ENCODE data around the gene MOB2.

Gene MOB2

DNA sequence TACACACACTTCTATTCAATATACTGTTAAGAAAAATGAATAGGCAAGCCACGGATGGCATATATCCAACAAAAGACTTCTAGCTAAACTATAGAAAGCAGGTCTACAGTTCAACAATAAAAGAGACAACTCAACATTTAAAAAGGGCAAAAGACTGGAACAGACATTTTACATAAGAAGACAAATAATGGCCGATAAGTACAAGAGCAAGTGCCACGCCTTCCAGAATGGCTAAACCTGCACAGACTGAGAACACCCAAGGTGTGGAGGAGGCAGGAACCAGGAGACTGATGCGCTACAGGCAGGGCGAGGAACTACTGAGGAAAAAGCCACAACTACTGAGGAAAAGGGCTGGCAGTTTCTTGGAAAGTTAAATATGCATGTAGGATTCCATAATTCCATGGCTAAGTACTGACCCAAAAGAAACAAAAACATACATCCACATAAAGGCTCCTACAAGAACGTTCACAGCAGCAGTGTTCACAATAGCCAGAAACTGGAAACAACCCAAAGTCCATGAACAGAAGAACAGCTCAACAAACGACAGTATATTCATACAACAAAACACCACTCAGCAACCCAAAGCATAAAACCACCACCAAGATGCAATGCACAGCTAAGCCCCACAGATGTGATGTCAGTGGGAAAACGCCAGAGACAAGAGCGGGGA lies 9.6 kb upstream of the MOB2 start:
- no peak for DNase-seq (ENCODE audit: low read depth)
- H3K4me3 ChIP-seq (ENCODE audit: control insufficient read depth, low read depth, low read length), result no peak overlapping the region
- TF ChIP-seq, protein P1, sequence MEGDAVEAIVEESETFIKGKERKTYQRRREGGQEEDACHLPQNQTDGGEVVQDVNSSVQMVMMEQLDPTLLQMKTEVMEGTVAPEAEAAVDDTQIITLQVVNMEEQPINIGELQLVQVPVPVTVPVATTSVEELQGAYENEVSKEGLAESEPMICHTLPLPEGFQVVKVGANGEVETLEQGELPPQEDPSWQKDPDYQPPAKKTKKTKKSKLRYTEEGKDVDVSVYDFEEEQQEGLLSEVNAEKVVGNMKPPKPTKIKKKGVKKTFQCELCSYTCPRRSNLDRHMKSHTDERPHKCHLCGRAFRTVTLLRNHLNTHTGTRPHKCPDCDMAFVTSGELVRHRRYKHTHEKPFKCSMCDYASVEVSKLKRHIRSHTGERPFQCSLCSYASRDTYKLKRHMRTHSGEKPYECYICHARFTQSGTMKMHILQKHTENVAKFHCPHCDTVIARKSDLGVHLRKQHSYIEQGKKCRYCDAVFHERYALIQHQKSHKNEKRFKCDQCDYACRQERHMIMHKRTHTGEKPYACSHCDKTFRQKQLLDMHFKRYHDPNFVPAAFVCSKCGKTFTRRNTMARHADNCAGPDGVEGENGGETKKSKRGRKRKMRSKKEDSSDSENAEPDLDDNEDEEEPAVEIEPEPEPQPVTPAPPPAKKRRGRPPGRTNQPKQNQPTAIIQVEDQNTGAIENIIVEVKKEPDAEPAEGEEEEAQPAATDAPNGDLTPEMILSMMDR (IDR thresholded peaks at IDR 0.05; ENCODE audit: control insufficient read depth, insufficient read depth, low read depth, low read length, missing control alignments), result no peak

DNA sequence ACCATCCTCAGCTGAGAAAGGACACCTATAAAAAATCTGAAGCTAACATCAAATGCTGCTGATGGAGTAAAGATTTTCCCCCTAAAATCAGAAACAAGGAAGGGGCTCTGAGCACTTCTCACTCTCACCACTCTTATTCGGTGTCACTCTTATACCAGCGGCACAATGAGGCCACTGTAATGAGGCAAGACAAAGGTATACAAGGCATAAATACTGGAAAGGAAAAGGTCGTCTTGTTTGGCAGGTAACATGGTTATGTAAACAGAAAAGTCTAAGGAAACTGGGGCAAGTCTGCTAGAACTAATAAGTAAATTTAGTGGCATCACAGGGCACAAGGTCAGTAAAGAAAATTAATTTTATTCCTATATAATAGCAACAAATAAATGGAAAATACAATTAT lies 8.1 kb upstream of the MOB2 start:
- TF ChIP-seq, protein P1 (IDR thresholded peaks at IDR 0.05; ENCODE audit: control insufficient read depth, insufficient read depth, low read depth, low read length, missing control alignments), result no peak
- no peak for DNase-seq (ENCODE audit: low read depth)

DNA sequence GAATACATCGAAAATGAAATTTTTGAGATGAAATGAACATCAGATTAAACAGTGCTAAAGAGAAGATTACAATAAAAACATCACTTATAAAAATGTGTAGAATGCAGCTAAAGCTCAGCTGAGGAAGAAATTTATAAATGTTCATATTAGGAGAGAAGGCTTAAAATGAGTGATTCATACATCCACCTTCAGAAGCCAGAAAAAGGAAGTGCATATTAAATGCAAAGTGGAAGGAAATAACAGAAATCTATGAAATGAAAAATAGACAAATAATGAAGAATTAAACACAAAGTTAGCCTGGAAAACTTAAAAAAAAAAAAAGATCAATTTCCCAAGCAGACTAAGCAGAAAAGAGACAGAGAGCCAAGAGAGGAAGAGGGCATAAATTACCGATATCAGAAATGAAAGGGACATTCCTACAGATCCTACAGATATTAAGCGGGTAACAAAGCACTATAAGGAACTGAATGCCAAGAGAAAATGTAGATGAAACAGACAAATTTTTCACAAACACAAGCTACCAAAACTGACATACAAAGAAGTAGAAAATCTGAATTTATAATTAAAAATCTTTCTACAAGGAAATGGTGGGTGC lies 7.2 kb upstream of the MOB2 start:
- TF ChIP-seq, protein P1 (IDR thresholded peaks at IDR 0.05; ENCODE audit: control insufficient read depth, insufficient read depth, low read depth, low read length, missing control alignments), result no peak

More for the DNA sequence above, 8.1 kb upstream of the MOB2 start:
- no peak overlapping the region for H3K4me3 ChIP-seq (ENCODE audit: control insufficient read depth, low read depth, low read length)

DNA sequence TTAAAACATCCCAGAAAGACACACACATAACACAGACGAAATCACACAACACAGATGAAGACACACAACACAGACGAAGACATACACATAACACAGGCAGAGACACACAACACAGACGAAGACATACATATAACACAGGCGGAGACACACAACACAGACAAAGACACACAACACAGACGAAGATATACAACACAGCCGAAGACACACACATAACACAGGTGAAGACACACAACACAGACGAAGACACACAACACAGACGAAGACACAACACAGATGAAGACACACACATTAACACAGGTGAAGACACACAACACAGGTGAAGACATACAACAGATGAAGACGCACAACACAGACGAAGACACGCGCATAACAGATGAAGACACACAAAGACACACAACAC lies 4.8 kb upstream of the MOB2 start:
- DNase-seq (ENCODE audit: low read depth), result no peak
- no peak overlapping the region for H3K4me3 ChIP-seq (ENCODE audit: control insufficient read depth, low read depth, low read length)
- TF ChIP-seq, protein P1 (IDR thresholded peaks at IDR 0.05; ENCODE audit: control insufficient read depth, insufficient read depth, low read depth, low read length, missing control alignments), result no peak

More for the DNA sequence above, 7.2 kb upstream of the MOB2 start:
- no peak overlapping the region for H3K4me3 ChIP-seq (ENCODE audit: control insufficient read depth, low read depth, low read length)
- DNase-seq (ENCODE audit: low read depth), result no peak

DNA sequence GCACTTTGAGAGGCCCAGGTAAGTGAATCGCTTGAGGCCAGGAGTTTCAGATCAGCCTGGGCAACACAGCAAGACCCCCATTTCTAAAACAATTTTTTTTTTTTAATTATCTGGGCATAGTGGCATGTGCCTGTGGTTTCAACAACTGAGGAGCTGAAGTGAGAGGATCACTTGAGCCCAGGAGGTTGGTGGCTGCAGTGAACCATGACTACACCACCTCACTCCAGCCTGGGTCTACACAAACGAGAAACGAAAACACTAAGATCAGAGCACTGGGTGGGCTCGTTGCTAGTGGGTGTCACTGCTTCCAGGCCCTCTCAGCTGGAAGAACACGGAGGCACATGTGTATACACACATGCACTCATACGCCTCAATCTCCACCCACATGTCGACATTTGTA lies 4.1 kb upstream of the MOB2 start:
- TF ChIP-seq, protein P1 (IDR thresholded peaks at IDR 0.05; ENCODE audit: control insufficient read depth, insufficient read depth, low read depth, low read length, missing control alignments), result no peak
- no peak for DNase-seq (ENCODE audit: low read depth)
- H3K4me3 ChIP-seq (ENCODE audit: control insufficient read depth, low read depth, low read length), result no peak overlapping the region

DNA sequence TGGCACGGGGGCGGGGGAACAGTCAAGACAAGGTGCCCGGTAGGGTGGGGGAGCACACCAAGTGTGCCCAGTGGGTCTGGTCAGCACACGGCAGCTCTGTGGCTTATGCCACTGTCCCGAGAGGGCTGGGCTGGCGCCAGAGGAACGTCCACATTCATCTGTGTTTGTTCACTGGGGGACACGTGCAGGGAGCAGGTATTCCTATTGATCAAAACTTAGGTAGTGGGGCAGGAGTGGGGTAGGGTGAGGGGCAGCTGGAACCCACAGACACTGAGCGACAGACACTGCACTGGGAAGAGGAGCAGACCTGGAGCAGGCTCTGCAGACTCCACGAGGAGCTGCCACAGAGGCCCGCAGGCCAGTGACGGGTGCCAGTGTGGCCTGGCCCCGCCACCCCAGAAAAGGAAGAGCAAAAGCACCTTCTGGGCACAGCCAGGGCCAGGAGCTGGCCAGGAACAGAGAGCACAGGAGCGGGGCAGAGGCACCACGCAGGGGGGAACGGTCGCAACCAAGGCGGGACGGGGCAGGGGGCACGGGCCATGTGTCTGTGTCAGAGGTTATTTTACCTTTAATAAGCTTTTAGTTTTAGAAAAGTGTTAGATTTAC lies 2.1 kb upstream of the MOB2 start:
- no peak overlapping the region for H3K4me3 ChIP-seq (ENCODE audit: control insufficient read depth, low read depth, low read length)
- no peak for DNase-seq (ENCODE audit: low read depth)
- TF ChIP-seq, protein P1 (IDR thresholded peaks at IDR 0.05; ENCODE audit: control insufficient read depth, insufficient read depth, low read depth, low read length, missing control alignments), result no peak
